HepG2 (cell line): Measurements from ENCODE around the gene S100A6. TPM values are rescaled to one million over a fixed set of nuclear protein-coding genes. Genes with fewer than 3 reads are reported as not detected.

Experiments used
- BORCS8-MEF2B ChIP-seq: sonication (generic); formaldehyde crosslinking; IDR thresholded peaks from 2 replicates; pipeline ENCODE4 v1.8.0; 2022; ENCODE audit warnings: mild to moderate bottlenecking, missing genetic modification reagents
- CREM ChIP-seq, 2 experiments: sonication (generic) in 1 of 2; formaldehyde crosslinking in 1 of 2; IDR thresholded peaks; 2 replicates each; pipeline versions ENCODE4 v1.4.0 to v1.6.1; 2016 to 2020; ENCODE audit warnings: antibody characterized with exemption in 1 of 2, mild to moderate bottlenecking in 1 of 2, missing genetic modification reagents in 1 of 2
- ESRRA ChIP-seq: sonication (generic); formaldehyde crosslinking; IDR thresholded peaks from 2 replicates; pipeline ENCODE4 v1.5.1; 2020; ENCODE audit warnings: mild to moderate bottlenecking, low read depth, missing genetic modification reagents
- HMGXB3 ChIP-seq: sonication (generic); formaldehyde crosslinking; IDR thresholded peaks from 2 replicates; pipeline ENCODE4 v1.4.0; 2020; ENCODE audit warnings: missing genetic modification reagents, borderline replicate concordance
- MEIS1 ChIP-seq: sonication (generic); formaldehyde crosslinking; IDR thresholded peaks from 2 replicates; pipeline ENCODE4 v1.9.0; 2021; ENCODE audit warnings: mild to moderate bottlenecking, missing genetic modification reagents, moderate library complexity, borderline replicate concordance
- PATZ1 ChIP-seq: sonication (generic); formaldehyde crosslinking; IDR thresholded peaks from 2 replicates; pipeline ENCODE4 v1.4.0; 2020; ENCODE audit warnings: missing genetic modification reagents
- PAXIP1 ChIP-seq: sonication (generic); formaldehyde crosslinking; conservative IDR thresholded peaks from 2 replicates; pipeline ENCODE4 v1.4.0; 2020; ENCODE audit warnings: mild to moderate bottlenecking, missing genetic modification reagents, moderate library complexity
- RCOR2 ChIP-seq: IDR thresholded peaks from 2 replicates; pipeline ENCODE4 v1.6.1; 2016; ENCODE audit warnings: missing biosample characterization, missing genetic modification reagents
- RFXANK ChIP-seq: IDR thresholded peaks from 2 replicates; pipeline ENCODE4 v1.6.1; 2016
- TIGD3 ChIP-seq: sonication (generic); formaldehyde crosslinking; IDR thresholded peaks from 2 replicates; pipeline ENCODE4 v1.5.1; 2020; ENCODE audit warnings: mild to moderate bottlenecking, missing genetic modification reagents, borderline replicate concordance
- ZNF414 ChIP-seq: sonication (generic); formaldehyde crosslinking; IDR thresholded peaks from 2 replicates; pipeline ENCODE4 v1.5.0; 2020; ENCODE audit warnings: missing genetic modification reagents
- ZNF768 ChIP-seq: sonication (generic); formaldehyde crosslinking; IDR thresholded peaks from 2 replicates; pipeline ENCODE4 v1.4.0; 2020; ENCODE audit warnings: missing genetic modification reagents
- ZNF878 ChIP-seq: sonication (generic); formaldehyde crosslinking; IDR thresholded peaks from 2 replicates; pipeline ENCODE4 v1.8.1; 2023; ENCODE audit warnings: mild to moderate bottlenecking, missing genetic modification reagents, moderate library complexity
- polyA plus RNA-seq, 8 experiments: library from polyadenylated mRNA; depleted of rRNA in 3 of 8; stranded (reverse) in 7 of 8; unstranded in 1 of 8; fragments of >200 nt; fragmentation: Illumina TruSeq in 4 of 8; extraction: Trizol in 4 of 8; gene quantifications; 2 replicates each; pipeline versions ENCODE4 v1.2.1 to v1.2.3, GENCODE V29; 2011 to 2016; ENCODE audit warnings: low read depth in 4 of 8, missing spikeins in 1 of 8, mixed read lengths in 1 of 8; ENCODE audit not compliant: insufficient read depth in 1 of 8
- total RNA-seq, 5 experiments: library from RNA; depleted of rRNA; stranded (reverse); fragments of >200 nt; fragmentation: Illumina TruSeq; extraction: Trizol; gene quantifications; 2 replicates each; pipeline ENCODE4 v1.2.3, GENCODE V29; 2016; ENCODE audit warnings: low read depth in 1 of 5

S100A6 gene
- total and polyA plus RNA-seq, 2 of the 13 experiments (the other 11 are each of a cell fraction or from before 2014, with no cell fraction given): 72.9 to 85.0 TPM

- TF ChIP-seq MEIS1 (CRISPR knock-in tag): no peak; the same call in 1 of the 2 replicates
- TF ChIP-seq PATZ1 (CRISPR knock-in tag): peak; percentile 81
- no peak for TF ChIP-seq ESRRA (CRISPR knock-in tag)
- no peak; the same call in 1 of the 2 replicates for TF ChIP-seq CREM (IDR thresholded peaks at IDR 0.05)
- no peak for TF ChIP-seq CREM (CRISPR knock-in tag; IDR thresholded peaks at IDR 0.05)
- no peak for TF ChIP-seq RCOR2 (CRISPR knock-in tag)
- no peak for TF ChIP-seq BORCS8-MEF2B (CRISPR knock-in tag)
- peak; percentile 17; the same call in 1 of the 2 replicates for TF ChIP-seq ZNF878 (CRISPR knock-in tag)
- 0 out of 2 replicates have a peak, but pooled peaks have one; percentile 40 for TF ChIP-seq ZNF414 (CRISPR knock-in tag)
- TF ChIP-seq HMGXB3 (CRISPR knock-in tag): no peak
- TF ChIP-seq PAXIP1: peak; percentile 77
- TF ChIP-seq RFXANK (CRISPR knock-in tag): no peak
- no peak for TF ChIP-seq ZNF768 (CRISPR knock-in tag)
- no peak for TF ChIP-seq TIGD3 (CRISPR knock-in tag)
These were observed 2.8 kb downstream of the S100A6 start (continued) for GRCh38 chr1:153532769-153533599.
